ENCODE measurements around the gene PRELP.

DNA sequence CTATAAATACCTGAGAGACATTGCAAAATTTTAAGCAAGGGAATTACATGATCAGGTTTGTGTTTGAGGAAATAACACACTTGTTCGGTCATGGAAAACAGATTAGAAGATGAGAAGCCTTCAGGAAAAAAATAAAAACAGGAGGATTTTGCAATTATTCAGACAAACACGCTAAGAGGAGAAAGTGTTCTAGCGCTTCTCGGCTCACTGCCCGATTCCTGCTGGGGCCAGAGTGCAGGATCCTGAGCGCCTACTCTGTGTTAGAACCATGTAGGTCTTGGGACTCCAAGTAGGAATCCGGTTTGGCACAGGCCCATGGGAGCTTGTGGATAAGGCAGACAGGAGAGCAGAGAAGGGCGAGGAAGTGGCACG is 8.1 kb upstream of the PRELP start:
- no peak for TF ChIP-seq FOXM1 (IDR thresholded peaks at IDR 0.05; ENCODE audit: borderline replicate concordance)
- TF ChIP-seq TARDBP (IDR thresholded peaks at IDR 0.05), result no peak
- no peak for TF ChIP-seq ZNF384 (IDR thresholded peaks at IDR 0.05)
- TF ChIP-seq L3MBTL2 (conservative IDR thresholded peaks at IDR 0.05), result no peak
- TF ChIP-seq SP1 (IDR thresholded peaks at IDR 0.05), result no peak
- no peak for TF ChIP-seq FOXK2 (IDR thresholded peaks at IDR 0.05)

Measured in HEK293T (cell line).